22Rv1 (cell line): Measurements from ENCODE around the gene MS4A1.

Experiments
- H3K27ac ChIP-seq: fragments of 450-650 bp; 2 replicates; pipeline ENCODE4 v1.5.1; 2017
- ZFX ChIP-seq: fragments of 450-650 bp; IDR thresholded peaks from 2 replicates; pipeline ENCODE4 v1.6.1; 2017; ENCODE audit warnings: antibody characterized with exemption, borderline replicate concordance
- TF ChIP-seq, protein P1 (sequence below): fragments of 450-650 bp; IDR thresholded peaks from 2 replicates; pipeline ENCODE4 v1.5.1; 2017; ENCODE audit warnings: mild to moderate bottlenecking

Gene MS4A1

DNA sequence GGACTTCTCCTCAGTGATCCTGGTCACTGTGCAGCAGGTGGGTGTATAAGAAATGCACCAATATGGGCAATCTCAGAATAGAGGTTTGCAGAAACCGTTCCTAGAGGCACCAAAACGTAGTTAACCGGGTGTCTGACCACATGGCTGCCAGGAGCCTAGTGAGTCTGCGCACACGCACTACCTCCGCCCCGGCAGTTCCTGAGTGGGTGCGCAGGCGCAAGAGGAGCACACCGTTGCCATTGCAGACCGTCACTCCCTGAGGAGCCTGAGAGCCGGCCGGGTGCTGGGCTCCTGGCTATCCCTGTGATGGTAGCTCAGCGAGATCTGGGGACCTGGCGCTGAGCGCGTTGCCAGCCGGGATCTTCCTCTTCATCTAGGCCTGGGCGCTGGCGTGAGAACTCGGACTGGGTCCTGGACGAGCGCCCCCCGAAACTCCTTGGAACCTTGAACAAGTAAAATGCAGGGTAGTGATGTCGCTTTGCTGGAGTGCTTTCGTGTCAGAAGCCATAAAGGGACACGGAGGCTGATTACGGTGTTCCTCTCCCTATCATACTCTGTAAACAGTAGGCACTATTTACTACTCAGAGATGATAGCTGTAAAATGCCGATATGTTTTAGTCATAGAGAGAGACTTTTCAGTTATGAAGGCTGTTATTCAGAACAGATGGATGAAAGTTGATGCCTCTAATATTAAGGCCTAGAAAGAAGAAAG lies 59.7 kb downstream of the MS4A1 start, which contains the start of gene MS4A13:
TSS of gene MS4A13 (plus strand) at position 249 of the 712 bp plus-strand sequence. CDS start 2,692 bp downstream, outside the sequence.
- no peak for TF ChIP-seq ZFX
- TF ChIP-seq, protein P1, sequence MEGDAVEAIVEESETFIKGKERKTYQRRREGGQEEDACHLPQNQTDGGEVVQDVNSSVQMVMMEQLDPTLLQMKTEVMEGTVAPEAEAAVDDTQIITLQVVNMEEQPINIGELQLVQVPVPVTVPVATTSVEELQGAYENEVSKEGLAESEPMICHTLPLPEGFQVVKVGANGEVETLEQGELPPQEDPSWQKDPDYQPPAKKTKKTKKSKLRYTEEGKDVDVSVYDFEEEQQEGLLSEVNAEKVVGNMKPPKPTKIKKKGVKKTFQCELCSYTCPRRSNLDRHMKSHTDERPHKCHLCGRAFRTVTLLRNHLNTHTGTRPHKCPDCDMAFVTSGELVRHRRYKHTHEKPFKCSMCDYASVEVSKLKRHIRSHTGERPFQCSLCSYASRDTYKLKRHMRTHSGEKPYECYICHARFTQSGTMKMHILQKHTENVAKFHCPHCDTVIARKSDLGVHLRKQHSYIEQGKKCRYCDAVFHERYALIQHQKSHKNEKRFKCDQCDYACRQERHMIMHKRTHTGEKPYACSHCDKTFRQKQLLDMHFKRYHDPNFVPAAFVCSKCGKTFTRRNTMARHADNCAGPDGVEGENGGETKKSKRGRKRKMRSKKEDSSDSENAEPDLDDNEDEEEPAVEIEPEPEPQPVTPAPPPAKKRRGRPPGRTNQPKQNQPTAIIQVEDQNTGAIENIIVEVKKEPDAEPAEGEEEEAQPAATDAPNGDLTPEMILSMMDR: no peak
- H3K27ac ChIP-seq: no peak within 1 kb of the TSS
